ENCODE results near the gene MAGEF1.

- TF ChIP-seq CTCF (IDR thresholded peaks at IDR 0.05) (no peak), POLR2A (IDR thresholded peaks at IDR 0.05) (no peak)
Measured at GRCh38 chr3:184741259-184741556, 29.3 kb upstream of the MAGEF1 start.
